Vagina (tissue), 2 donors: ENCODE measurements around the gene MAPRE2. TPM values are rescaled to one million over a fixed set of nuclear protein-coding genes. Genes with fewer than 3 reads are reported as not detected.

Experiments
- DNase-seq, 2 donors: peaks; one replicate each; pipeline ENCODE4 v3.0.0-alpha.2; 2017; ENCODE audit errors: extremely low spot score in 2 of 2
- H3K27ac ChIP-seq: fragments of 200-600 bp; sonication (generic); one replicate; pipeline ENCODE4 v1.5.1; 2019
- H3K27me3 ChIP-seq: fragments of 200-600 bp; sonication (generic); one replicate; pipeline ENCODE4 v1.5.1; 2019
- H3K36me3 ChIP-seq, 2 donors: fragments of 200-600 bp; sonication (generic); one replicate each; pipeline ENCODE4 v1.5.1; 2017 to 2019
- H3K4me1 ChIP-seq: fragments of 200-600 bp; sonication (generic); one replicate; pipeline ENCODE4 v1.5.1; 2019
- H3K4me3 ChIP-seq, 2 donors: fragments of 200-600 bp; sonication (generic); 1 replicate in 1 of 2; 2 replicates in 1 of 2; pipeline ENCODE4 v1.5.1; 2016 to 2019
- H3K9me3 ChIP-seq: fragments of 200-600 bp; sonication (generic); one replicate; pipeline ENCODE4 v1.5.1; 2019
- CTCF ChIP-seq, 3 experiments: fragments of 450-650 bp in 2 of 3; fragments of 200-600 bp in 1 of 3; sonication (generic) in 1 of 3; IDR thresholded peaks; one replicate each; pipeline ENCODE4 v1.5.1; 2017 to 2019; ENCODE audit warnings: antibody characterized with exemption in 3 of 3, mild to moderate bottlenecking in 2 of 3, moderate library complexity in 2 of 3
- POLR2A ChIP-seq, 2 donors: fragments of 450-650 bp; IDR thresholded peaks; one replicate each; pipeline ENCODE4 v1.6.1; 2017; ENCODE audit warnings: antibody characterized with exemption in 2 of 2, mild to moderate bottlenecking in 2 of 2, moderate library complexity in 2 of 2
- POLR2AphosphoS5 ChIP-seq, 2 donors: sonication (generic); formaldehyde crosslinking; IDR thresholded peaks; one replicate each; pipeline ENCODE4 v1.9.0; 2017; ENCODE audit warnings: antibody characterized with exemption in 2 of 2, mild to moderate bottlenecking in 2 of 2, low read depth in 1 of 2; ENCODE audit not compliant: insufficient read depth in 1 of 2
- intact Hi-C: fragments of 100-400 bp; cut with DNase I; formaldehyde crosslinking; loops from one replicate; pipeline ENCODE4 v1.15.1; 2023
- total RNA-seq: library from RNA; depleted of rRNA; stranded (reverse); fragments of >200 nt; gene quantifications from one replicate; pipeline ENCODE4 v1.2.3, GENCODE V29; 2016

MAPRE2 gene
- total RNA-seq, 1 donor from 2014 or later: 21.4 TPM

GRCh38 chr18:35136885-35137284, 95.7 kb downstream of the MAPRE2 start:
- TF ChIP-seq POLR2A (IDR thresholded peaks at IDR 0.05) (no peak), POLR2AphosphoS5 (IDR thresholded peaks at IDR 0.05; ENCODE audit: insufficient read depth in 1 of 2, low read depth in 1 of 2) (no peak), CTCF (IDR thresholded peaks at IDR 0.05) (no peak)
- Histone ChIP-seq H3K4me3 (no peak overlapping the region), H3K9me3 (no peaks in the 10 kb centered on the region), H3K27ac (no peak overlapping the region), H3K4me1 (no peaks in the 10 kb centered on the region), H3K36me3 (peaks cover 0 to 8% of the 10 kb centered on the region in 2 donors), H3K27me3 (no peaks in the 10 kb centered on the region)
- no peak for DNase-seq
- intact Hi-C loops: loop anchor here (10.0 kb wide), 1 partner anchor 112 kb away; no protein-coding TSS in a partner anchor

- Histone ChIP-seq H3K4me3 (no peak overlapping the region), H3K36me3 (peaks cover 0 to under 1% of the 10 kb centered on the region in 2 donors), H3K27ac (no peak overlapping the region), H3K4me1 (no peaks in the 10 kb centered on the region), H3K9me3 (no peaks in the 10 kb centered on the region), H3K27me3 (no peaks in the 10 kb centered on the region)
- no peak for DNase-seq
- intact Hi-C loops: loop anchor here (10.0 kb wide), 1 partner anchor 113 kb away; no protein-coding TSS in a partner anchor
- TF ChIP-seq POLR2AphosphoS5 (IDR thresholded peaks at IDR 0.05; ENCODE audit: insufficient read depth in 1 of 2, low read depth in 1 of 2) (no peak), POLR2A (IDR thresholded peaks at IDR 0.05) (no peak), CTCF (IDR thresholded peaks at IDR 0.05) (no peak)
Observed at GRCh38 chr18:35137632-35138031, 96.4 kb downstream of the MAPRE2 start.

GRCh38 chr18:35138773-35139172, 97.6 kb downstream of the MAPRE2 start:
- no peaks in the 10 kb centered on the region for H3K36me3 ChIP-seq
- no peaks in the 10 kb centered on the region for H3K27me3 ChIP-seq
- H3K4me3 ChIP-seq: no peak overlapping the region
- H3K4me1 ChIP-seq: no peaks in the 10 kb centered on the region
- no peak for TF ChIP-seq POLR2A (IDR thresholded peaks at IDR 0.05)
- TF ChIP-seq CTCF (IDR thresholded peaks at IDR 0.05): no peak
- TF ChIP-seq POLR2AphosphoS5 (IDR thresholded peaks at IDR 0.05; ENCODE audit: insufficient read depth in 1 of 2, low read depth in 1 of 2): no peak
- H3K9me3 ChIP-seq: no peaks in the 10 kb centered on the region
- intact Hi-C loops: loop anchor here (10.0 kb wide), 1 partner anchor 114 kb away; no protein-coding TSS in a partner anchor
- DNase-seq: no peak
- no peak overlapping the region for H3K27ac ChIP-seq

GRCh38 chr18:35139517-35139916, 98.3 kb downstream of the MAPRE2 start:
- no peak overlapping the region for H3K4me3 ChIP-seq
- no peaks in the 10 kb centered on the region for H3K36me3 ChIP-seq
- TF ChIP-seq POLR2AphosphoS5 (IDR thresholded peaks at IDR 0.05; ENCODE audit: insufficient read depth in 1 of 2, low read depth in 1 of 2) (no peak), POLR2A (IDR thresholded peaks at IDR 0.05) (no peak), CTCF (IDR thresholded peaks at IDR 0.05) (no peak)
- DNase-seq: no peak
- intact Hi-C loops: loop anchor here (10.0 kb wide), 1 partner anchor 115 kb away; no protein-coding TSS in a partner anchor
- no peaks in the 10 kb centered on the region for H3K4me1 ChIP-seq
- no peak overlapping the region for H3K27ac ChIP-seq
- H3K9me3 ChIP-seq: no peaks in the 10 kb centered on the region
- H3K27me3 ChIP-seq: no peaks in the 10 kb centered on the region

- DNase-seq: no peak
- Histone ChIP-seq H3K4me3 (no peak overlapping the region), H3K36me3 (no peaks in the 10 kb centered on the region), H3K27ac (no peak overlapping the region), H3K4me1 (no peaks in the 10 kb centered on the region), H3K27me3 (no peaks in the 10 kb centered on the region), H3K9me3 (no peaks in the 10 kb centered on the region)
- TF ChIP-seq CTCF (IDR thresholded peaks at IDR 0.05) (no peak), POLR2A (IDR thresholded peaks at IDR 0.05) (no peak), POLR2AphosphoS5 (IDR thresholded peaks at IDR 0.05; ENCODE audit: insufficient read depth in 1 of 2, low read depth in 1 of 2) (no peak)
- intact Hi-C loops: no loop called here
Observed at GRCh38 chr18:35141077-35141476, 99.9 kb downstream of the MAPRE2 start.
